Body of pancreas (tissue), 4 donors: Measurements from ENCODE around the gene GATB.

Experiments
- CTCF ChIP-seq, 7 experiments: fragments of 450-650 bp in 4 of 7; fragments of 200-600 bp in 3 of 7; sonication (generic) in 3 of 7; IDR thresholded peaks; one replicate each; pipeline ENCODE4 v1.5.1; 2016 to 2019; ENCODE audit warnings: antibody characterized with exemption in 7 of 7
- POLR2A ChIP-seq, 3 donors: fragments of 450-650 bp; IDR thresholded peaks; one replicate each; pipeline ENCODE4 v1.6.1; 2016; ENCODE audit warnings: antibody characterized with exemption in 3 of 3, mild to moderate bottlenecking in 2 of 3

- TF ChIP-seq CTCF (IDR thresholded peaks at IDR 0.05): no peak
- TF ChIP-seq POLR2A (IDR thresholded peaks at IDR 0.05): no peak
These were observed 8.0 kb upstream of the GATB start for GRCh38 chr4:151768835-151769234.
